Hindlimb muscle (tissue), 1 donor: ENCODE data around the gene CCDC47. TPM values are rescaled to one million over a fixed set of nuclear protein-coding genes. Genes with fewer than 3 reads are reported as not detected.

Experiments
- DNase-seq: peaks from one replicate; pipeline ENCODE4 v3.0.0-alpha.2; 2013
- polyA plus RNA-seq: library from polyadenylated mRNA; unstranded; fragments of 120-200 nt; gene quantifications from one replicate; pipeline ENCODE4 v1.2.1, GENCODE V29; 2013; ENCODE audit not compliant: insufficient read length

Gene CCDC47
- polyA plus RNA-seq, 1 donor, result 47.8 TPM

DNA sequence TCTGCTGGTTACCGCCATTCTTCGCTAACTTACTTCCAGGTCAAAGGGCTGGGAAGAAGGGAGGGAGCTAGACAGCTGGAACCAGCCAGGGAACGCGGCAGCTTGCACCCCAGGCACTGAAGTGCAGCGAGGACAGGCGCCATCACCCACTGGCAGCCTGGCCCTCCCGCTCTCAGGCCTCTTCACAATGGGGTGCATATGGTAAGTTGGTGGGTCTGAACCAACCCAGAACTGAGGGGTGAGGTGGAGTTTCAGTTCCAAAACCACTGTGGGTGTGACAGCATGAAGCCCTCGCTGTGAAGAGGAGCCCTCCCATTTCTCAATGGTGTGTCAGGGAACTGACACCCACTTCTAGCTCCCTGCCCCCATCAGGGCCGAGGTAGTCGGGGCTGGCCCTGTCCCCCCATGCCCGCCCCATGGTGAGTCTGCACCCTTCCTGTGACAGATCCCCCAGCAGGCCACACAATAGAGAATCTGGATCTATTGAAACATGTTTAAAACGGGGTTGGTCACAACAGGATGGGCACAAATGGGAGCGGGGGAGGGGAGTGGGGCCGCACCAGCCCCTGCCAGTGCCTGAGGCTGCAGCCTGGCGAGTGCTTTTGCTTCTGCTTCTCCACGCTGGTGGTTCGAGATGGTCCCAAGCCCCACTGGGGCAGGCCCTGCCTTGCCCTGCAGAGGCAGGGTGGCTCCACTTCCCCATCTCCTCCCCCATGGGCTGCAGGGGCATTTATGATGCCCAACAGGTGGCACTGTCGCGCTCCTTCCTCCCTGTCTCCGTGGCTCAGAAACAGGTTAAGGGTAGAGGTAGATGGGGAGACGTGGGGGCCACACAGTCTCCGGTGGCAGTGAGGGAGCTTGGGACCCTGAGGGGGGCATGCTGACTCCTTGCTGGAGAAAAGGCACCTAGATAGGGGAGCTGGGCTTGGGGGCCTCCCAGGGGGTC is 75.8 kb downstream of the CCDC47 start:
- no peak for DNase-seq

GRCh38 chr17:63696381-63696961 is 76.9 kb downstream of the CCDC47 start:
- no peak for DNase-seq

GRCh38 chr17:63695889-63696288 is 77.5 kb downstream of the CCDC47 start:
- DNase-seq, result no peak

Other genes starting within 250 kb of the CCDC47 start
- 43.2 TPM for gene DCAF7, start 223.1 kb downstream of the CCDC47 start, polyA plus RNA-seq
- 17.8 TPM for gene TACO1, start 172.7 kb downstream of the CCDC47 start, polyA plus RNA-seq
- 27.6 TPM for gene MAP3K3, start 151.2 kb downstream of the CCDC47 start, polyA plus RNA-seq
- gene LIMD2, start 73.5 kb downstream of the CCDC47 start, polyA plus RNA-seq, result 10.4 TPM
- gene STRADA, start 31.8 kb downstream of the CCDC47 start, polyA plus RNA-seq, result 32.5 TPM
- 106 TPM for gene DDX42, start 573 bp upstream of the CCDC47 start, polyA plus RNA-seq
- gene PSMC5, start 53.8 kb upstream of the CCDC47 start, polyA plus RNA-seq, result 96.2 TPM
- 35.5 TPM for gene FTSJ3, start 54.1 kb upstream of the CCDC47 start, polyA plus RNA-seq
- 28.6 TPM for gene SMARCD2, start 69.1 kb upstream of the CCDC47 start, polyA plus RNA-seq
- gene CSH2, start 100.1 kb upstream of the CCDC47 start, polyA plus RNA-seq, result 0.61 TPM
- gene GH2, start 108.3 kb upstream of the CCDC47 start, polyA plus RNA-seq, result not detected
- gene CSH1, start 123.0 kb upstream of the CCDC47 start, polyA plus RNA-seq, result 0.50 TPM
- gene CSHL1, start 137.7 kb upstream of the CCDC47 start, polyA plus RNA-seq, result not detected
- gene GH1, start 145.2 kb upstream of the CCDC47 start, polyA plus RNA-seq, result not detected
- 4.4 TPM for gene CD79B, start 158.7 kb upstream of the CCDC47 start, polyA plus RNA-seq
- gene SCN4A, start 199.3 kb upstream of the CCDC47 start, polyA plus RNA-seq, result 66.3 TPM
- gene PRR29, start 224.8 kb upstream of the CCDC47 start, polyA plus RNA-seq, result 2.5 TPM
- 28.6 TPM for gene ICAM2, start 247.0 kb upstream of the CCDC47 start, polyA plus RNA-seq